NB4 (cell line): ENCODE results near the gene ZFAND3.

ENCODE experiments used
- DNase-seq: peaks from one replicate; pipeline ENCODE4 v3.0.0; 2010; ENCODE audit warnings: low read depth
- H3K4me3 ChIP-seq: one replicate; pipeline ENCODE4 v1.5.1; 2011; ENCODE audit warnings: mild to moderate bottlenecking, low read depth, low read length, moderate library complexity
- MAX ChIP-seq: IDR thresholded peaks from 2 replicates; pipeline ENCODE4 v1.6.1; 2011; ENCODE audit warnings: low read depth, low read length
- MYC ChIP-seq: IDR thresholded peaks from 2 replicates; pipeline ENCODE4 v1.6.1; 2011; ENCODE audit warnings: low read depth, low read length
- POLR2A ChIP-seq: IDR thresholded peaks from 2 replicates; pipeline ENCODE4 v1.6.1; 2011; ENCODE audit warnings: mild to moderate bottlenecking; ENCODE audit not compliant: insufficient read length; ENCODE audit errors: extremely low read depth
- TF ChIP-seq, protein P1 (sequence below): IDR thresholded peaks from one replicate; pipeline ENCODE4 v1.5.1; 2012; ENCODE audit warnings: low read depth, low read length

ZFAND3 gene

GRCh38 chr6:37845930-37846329, 26.4 kb downstream of the ZFAND3 start:
- DNase-seq, result no peak
- no peak overlapping the region for H3K4me3 ChIP-seq
- TF ChIP-seq, protein P1, sequence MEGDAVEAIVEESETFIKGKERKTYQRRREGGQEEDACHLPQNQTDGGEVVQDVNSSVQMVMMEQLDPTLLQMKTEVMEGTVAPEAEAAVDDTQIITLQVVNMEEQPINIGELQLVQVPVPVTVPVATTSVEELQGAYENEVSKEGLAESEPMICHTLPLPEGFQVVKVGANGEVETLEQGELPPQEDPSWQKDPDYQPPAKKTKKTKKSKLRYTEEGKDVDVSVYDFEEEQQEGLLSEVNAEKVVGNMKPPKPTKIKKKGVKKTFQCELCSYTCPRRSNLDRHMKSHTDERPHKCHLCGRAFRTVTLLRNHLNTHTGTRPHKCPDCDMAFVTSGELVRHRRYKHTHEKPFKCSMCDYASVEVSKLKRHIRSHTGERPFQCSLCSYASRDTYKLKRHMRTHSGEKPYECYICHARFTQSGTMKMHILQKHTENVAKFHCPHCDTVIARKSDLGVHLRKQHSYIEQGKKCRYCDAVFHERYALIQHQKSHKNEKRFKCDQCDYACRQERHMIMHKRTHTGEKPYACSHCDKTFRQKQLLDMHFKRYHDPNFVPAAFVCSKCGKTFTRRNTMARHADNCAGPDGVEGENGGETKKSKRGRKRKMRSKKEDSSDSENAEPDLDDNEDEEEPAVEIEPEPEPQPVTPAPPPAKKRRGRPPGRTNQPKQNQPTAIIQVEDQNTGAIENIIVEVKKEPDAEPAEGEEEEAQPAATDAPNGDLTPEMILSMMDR, result no peak
- no peak for TF ChIP-seq MAX
- TF ChIP-seq MYC, result no peak
- TF ChIP-seq POLR2A, result no peak

DNA sequence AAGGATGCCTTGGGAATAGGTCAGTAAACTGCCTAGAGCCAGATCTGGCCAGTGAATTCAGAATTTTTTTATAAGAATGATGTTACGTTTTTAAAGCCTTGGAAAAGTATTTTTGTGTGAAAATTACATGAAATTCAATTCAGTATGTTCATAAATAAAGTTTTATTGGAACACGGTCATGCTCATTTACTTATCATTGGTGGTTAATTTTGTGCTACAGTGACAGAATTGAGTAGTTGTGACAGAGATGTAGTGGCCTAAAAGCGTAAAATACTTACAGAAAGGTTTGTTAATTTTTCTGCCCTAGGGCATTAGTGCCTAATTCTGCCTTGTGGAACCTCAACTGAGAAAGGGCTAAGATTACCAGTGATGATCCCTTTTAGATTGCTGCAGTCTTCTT, 28.2 kb downstream of the ZFAND3 start:
- DNase-seq, result no peak
- TF ChIP-seq MAX (no peak), MYC (no peak), POLR2A (no peak)
- TF ChIP-seq, protein P1, result no peak

DNA sequence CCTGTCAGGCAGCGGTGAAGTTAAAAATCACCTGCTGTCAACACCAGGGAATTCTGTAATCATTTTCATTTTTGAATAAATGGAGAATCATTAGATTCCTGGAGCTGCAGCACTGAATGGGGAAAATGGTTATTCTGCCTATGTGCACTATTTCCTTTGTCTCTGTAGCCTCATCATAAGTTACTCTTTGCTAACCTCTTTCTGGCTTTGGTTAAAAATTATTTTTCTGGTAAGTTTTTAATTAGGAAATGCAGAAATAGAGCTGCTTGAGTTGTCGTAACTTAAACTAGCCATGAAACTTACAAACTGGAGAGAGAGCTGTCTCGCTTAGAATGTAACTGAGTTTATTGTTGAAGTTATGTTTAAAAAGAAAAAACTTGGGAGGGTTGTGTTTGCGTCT, 28.8 kb downstream of the ZFAND3 start:
- no peak overlapping the region for H3K4me3 ChIP-seq
- DNase-seq, result no peak
- no peak for TF ChIP-seq POLR2A
- TF ChIP-seq, protein P1, result no peak

More for the DNA sequence above, 28.2 kb downstream of the ZFAND3 start:
- H3K4me3 ChIP-seq, result no peak overlapping the region

DNA sequence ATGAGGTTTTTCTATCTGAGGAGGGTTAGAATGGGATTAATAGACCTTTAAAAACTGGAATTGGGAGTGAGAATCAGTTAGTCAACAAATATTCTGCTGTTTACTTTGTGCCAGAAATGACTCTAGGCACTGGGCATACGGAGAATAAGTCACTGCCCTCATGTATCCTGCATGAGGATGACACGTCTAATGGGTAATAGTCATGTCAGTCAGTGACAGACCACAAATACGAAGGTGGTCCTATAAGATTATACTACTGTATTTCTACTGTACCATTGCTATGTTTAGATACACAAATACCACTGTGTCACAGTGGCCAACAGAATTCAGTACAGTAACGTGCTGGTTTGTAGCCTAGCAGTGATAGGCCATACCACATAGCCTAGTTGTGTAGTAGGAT, 30.7 kb downstream of the ZFAND3 start:
- DNase-seq, result no peak
- no peak for TF ChIP-seq MYC

GRCh38 chr6:37850728-37851285, 31.3 kb downstream of the ZFAND3 start:
- DNase-seq, result no peak
- TF ChIP-seq, protein P1, result no peak
- TF ChIP-seq MAX (no peak), POLR2A (no peak), MYC (no peak)
- no peak overlapping the region for H3K4me3 ChIP-seq

More for the DNA sequence above, 30.7 kb downstream of the ZFAND3 start:
- no peak overlapping the region for H3K4me3 ChIP-seq

GRCh38 chr6:37851997-37852524, 32.5 kb downstream of the ZFAND3 start:
- no peak for DNase-seq
- no peak for TF ChIP-seq MAX
- no peak for TF ChIP-seq POLR2A
- TF ChIP-seq, protein P1, result no peak
- TF ChIP-seq MYC, result no peak
- no peak overlapping the region for H3K4me3 ChIP-seq
